ENCODE measurements around the gene GRK7. TPM values are rescaled to one million over a fixed set of nuclear protein-coding genes. Genes with fewer than 3 reads are reported as not detected.

Gene GRK7
- total RNA-seq, 1 donor from 2014 or later = not detected

- peak overlapping the region; percentile 69 for H3K27ac Mint-ChIP-seq (ENCODE audit: unreplicated experiment)
- peak overlapping the region; percentile 75 for H3K9ac ChIP-seq (ENCODE audit: low read length)
- peak overlapping the region; percentile 56 for H3K4me3 ChIP-seq (ENCODE audit: insufficient read depth, low read depth, low read length)
Observed at GRCh38 chr3:141797819-141798447, 34.7 kb downstream of the GRK7 start.

GRCh38 chr3:141798448-141798845 lies 35.2 kb downstream of the GRK7 start:
- peaks cover 11% of the 10 kb centered on the region for H3K27me3 Mint-ChIP-seq (ENCODE audit: low read depth, unreplicated experiment)
- Histone ChIP-seq H2AFZ (ENCODE audit: low read depth, low read length) (no peak overlapping the region), H3K9ac (ENCODE audit: low read length) (no peak overlapping the region), H3K4me3 (ENCODE audit: insufficient read depth, low read depth, low read length) (no peak overlapping the region), H3K4me1 (ENCODE audit: insufficient read depth, low read length) (peaks cover 8% of the 10 kb centered on the region), H3K27me3 (ENCODE audit: insufficient read depth, low read length) (no peaks in the 10 kb centered on the region), H3K4me2 (ENCODE audit: low read length) (no peak overlapping the region), H3K9me3 (ENCODE audit: insufficient read depth, low read depth, low read length) (no peaks in the 10 kb centered on the region), H3K27ac (ENCODE audit: low read depth, low read length) (no peak overlapping the region), H3K36me3 (ENCODE audit: insufficient read depth, low read length) (no peaks in the 10 kb centered on the region), H4K20me1 (ENCODE audit: insufficient read depth, low read length) (no peaks in the 10 kb centered on the region), H3K79me2 (ENCODE audit: insufficient read depth, low read length) (no peaks in the 10 kb centered on the region)
- H3K36me3 Mint-ChIP-seq (ENCODE audit: low read depth, unreplicated experiment) = peaks cover 8% of the 10 kb centered on the region
- peaks cover 11% of the 10 kb centered on the region for H3K4me1 Mint-ChIP-seq (ENCODE audit: low read depth, unreplicated experiment)
- TF ChIP-seq CTCF (IDR thresholded peaks at IDR 0.05; ENCODE audit: insufficient read depth, low read depth, low read length) (no peak), EZH2 (IDR thresholded peaks at IDR 0.05; ENCODE audit: insufficient read depth, low read length) (no peak)
- no peak overlapping the region for H3K4me3 Mint-ChIP-seq (ENCODE audit: unreplicated experiment)
- H3K27ac Mint-ChIP-seq (ENCODE audit: unreplicated experiment) = no peak overlapping the region
- peak; percentile 67 for DNase-seq (ENCODE audit: low read depth)
- FAIRE-seq = no peak
- H3K9me3 Mint-ChIP-seq (ENCODE audit: unreplicated experiment) = peaks cover 15% of the 10 kb centered on the region

More at GRCh38 chr3:141797819-141798447, 34.7 kb downstream of the GRK7 start:
- Mint-ChIP-seq H3K27me3 (ENCODE audit: low read depth, unreplicated experiment) (peaks cover 11% of the 10 kb centered on the region), H3K9me3 (ENCODE audit: unreplicated experiment) (peaks cover 15% of the 10 kb centered on the region), H3K4me3 (ENCODE audit: unreplicated experiment) (peak overlapping the region; percentile 68), H3K36me3 (ENCODE audit: low read depth, unreplicated experiment) (peaks cover 8% of the 10 kb centered on the region), H3K4me1 (ENCODE audit: low read depth, unreplicated experiment) (peaks cover 11% of the 10 kb centered on the region)
- Histone ChIP-seq H3K9me3 (ENCODE audit: insufficient read depth, low read depth, low read length) (no peaks in the 10 kb centered on the region), H3K27me3 (ENCODE audit: insufficient read depth, low read length) (no peaks in the 10 kb centered on the region), H2AFZ (ENCODE audit: low read depth, low read length) (peak overlapping the region; percentile 96), H3K4me2 (ENCODE audit: low read length) (peak overlapping the region; percentile 90), H3K79me2 (ENCODE audit: insufficient read depth, low read length) (no peaks in the 10 kb centered on the region), H3K27ac (ENCODE audit: low read depth, low read length) (no peak overlapping the region), H4K20me1 (ENCODE audit: insufficient read depth, low read length) (no peaks in the 10 kb centered on the region), H3K4me1 (ENCODE audit: insufficient read depth, low read length) (peaks cover 8% of the 10 kb centered on the region), H3K36me3 (ENCODE audit: insufficient read depth, low read length) (no peaks in the 10 kb centered on the region)
- DNase-seq (ENCODE audit: low read depth) (no peak), FAIRE-seq (no peak)
- TF ChIP-seq CTCF (IDR thresholded peaks at IDR 0.05; ENCODE audit: insufficient read depth, low read depth, low read length) = no peak
- TF ChIP-seq EZH2 (IDR thresholded peaks at IDR 0.05; ENCODE audit: insufficient read depth, low read length) = no peak
